ENCODE measurements around the gene FYN.

Gene FYN

DNA sequence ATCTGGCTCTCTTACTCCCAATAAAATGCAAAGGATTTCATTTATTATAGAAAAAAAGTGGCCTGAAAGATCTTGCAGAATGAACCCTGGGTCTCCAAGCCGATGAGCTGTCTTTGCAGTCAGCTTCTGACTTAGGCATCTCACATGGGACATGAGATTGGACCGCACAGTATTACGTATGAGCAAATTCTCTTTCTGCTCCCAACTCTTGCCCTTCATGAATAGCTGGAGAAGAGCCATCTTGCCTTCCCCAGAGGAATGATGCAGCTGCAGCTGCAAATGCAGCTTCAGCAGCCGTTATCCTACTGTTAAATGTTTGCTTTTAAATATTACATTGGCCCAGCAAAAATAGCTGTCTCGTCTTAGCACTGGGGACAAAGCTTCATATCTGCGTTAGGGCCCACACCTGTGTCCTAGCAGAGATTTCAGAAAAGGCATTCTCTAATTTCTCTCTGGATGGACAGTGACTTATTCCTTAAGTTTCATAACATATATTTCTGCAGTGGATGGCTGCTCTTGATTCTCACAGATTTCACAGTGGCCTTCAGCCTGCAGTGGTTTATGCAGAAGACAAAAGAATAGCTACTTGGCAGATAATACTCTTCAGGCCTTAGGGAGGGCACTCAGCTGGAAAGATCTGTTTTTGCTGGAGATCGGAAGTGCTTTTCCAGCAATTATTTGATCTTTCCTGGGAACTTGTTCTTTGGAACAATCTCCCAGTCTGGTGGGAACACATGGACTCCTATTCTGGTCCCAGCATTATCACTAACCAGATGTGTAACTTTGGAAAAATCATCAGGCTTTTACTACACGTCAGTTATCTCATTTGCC lies 129.2 kb downstream of the FYN start:
- DNase-seq: no peak

DNA sequence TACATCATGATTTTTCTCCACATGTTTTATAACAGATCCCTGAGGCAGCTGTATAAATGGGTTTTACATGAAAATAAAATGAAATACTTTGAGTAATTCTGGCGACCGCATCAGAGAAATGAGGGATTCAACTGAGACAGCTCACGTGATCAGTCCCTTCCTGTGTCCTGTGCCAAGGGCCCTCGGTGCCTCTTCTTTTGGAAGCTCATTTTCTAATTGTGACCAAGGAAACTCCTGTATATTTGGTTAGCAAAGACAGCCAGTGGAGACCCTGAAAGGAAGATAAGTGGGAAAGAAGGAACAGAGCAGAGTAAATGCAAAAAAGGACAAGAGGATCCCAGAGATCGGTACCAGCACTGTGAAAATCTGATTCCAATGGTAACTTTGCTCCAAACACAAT lies 129.9 kb downstream of the FYN start:
- no peak for DNase-seq

DNA sequence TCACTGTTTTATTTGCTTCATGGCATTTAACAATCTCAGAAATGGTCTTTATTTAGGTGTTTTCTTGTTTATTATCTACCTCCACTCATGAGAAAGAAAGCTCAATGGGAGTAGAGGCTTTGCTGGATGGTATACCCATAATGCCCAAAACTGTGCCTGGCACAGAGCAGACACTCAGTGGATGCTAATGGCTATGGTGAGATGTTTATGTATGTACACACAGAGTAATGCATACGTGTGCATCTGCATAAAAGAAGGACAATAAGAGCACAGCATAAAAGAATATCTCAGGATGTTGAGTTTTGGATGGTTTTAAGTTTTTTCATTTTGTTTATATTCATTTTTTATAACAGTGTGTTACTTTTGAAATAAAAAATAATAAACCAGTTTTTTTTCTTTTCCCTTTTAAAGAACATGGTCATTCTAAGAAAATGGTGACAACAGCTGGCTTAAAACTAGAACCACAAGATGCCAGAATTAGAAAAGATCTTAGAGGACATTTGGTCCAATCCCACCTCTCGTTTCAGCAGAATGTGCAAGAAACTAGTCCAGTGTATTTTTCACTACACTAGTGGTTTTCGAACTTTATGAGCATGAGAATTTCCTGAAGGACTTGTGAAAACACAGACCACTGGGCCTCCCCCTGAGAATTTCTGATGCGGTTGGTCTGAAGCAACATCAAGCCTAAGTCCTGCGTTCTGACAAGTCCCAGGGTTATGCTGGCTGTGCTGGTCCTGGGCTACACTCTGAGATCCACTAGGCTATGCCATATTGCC lies 131.9 kb downstream of the FYN start:
- DNase-seq: no peak

DNA sequence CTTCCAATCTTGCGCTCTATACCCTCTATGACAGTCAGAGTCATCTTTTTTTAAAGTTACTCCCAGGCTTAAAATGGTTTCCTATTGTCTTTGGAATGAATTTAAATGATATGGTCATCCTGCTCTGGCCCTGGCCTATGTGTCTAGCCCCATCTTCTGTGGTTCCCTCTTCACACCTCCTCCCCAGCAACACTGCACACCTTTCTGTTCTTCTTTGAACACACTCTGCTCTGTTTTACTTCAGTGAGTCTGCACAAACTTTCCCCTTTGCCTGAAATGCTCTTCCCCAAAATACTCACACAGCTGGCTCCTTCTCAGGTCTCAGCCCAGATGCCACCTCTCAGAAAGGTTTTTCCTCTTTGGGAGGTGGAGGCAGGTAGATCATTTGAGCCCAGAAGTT lies 132.7 kb downstream of the FYN start:
- DNase-seq: no peak

DNA sequence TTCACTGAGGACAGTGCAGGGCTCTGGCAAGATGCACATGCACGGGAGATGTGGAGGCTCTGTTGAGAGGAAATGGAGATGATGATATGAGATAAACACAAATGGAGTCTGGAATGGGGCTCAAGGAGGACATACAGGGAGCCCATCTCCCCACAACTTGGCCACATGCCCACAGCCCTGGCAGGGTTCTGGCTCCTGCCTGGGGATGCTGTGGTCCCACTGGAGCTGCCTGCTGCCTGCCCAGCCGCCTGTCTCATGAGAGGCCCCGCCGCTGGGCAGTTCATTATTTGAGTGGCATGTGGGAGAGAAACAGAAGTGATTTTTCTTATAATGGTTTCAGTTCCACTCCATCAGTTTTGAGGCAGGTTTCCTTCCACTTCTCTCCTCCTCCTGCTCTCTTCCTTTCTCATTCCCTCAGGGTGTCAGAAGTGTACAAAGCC lies 134.0 kb downstream of the FYN start:
- DNase-seq: no peak

DNA sequence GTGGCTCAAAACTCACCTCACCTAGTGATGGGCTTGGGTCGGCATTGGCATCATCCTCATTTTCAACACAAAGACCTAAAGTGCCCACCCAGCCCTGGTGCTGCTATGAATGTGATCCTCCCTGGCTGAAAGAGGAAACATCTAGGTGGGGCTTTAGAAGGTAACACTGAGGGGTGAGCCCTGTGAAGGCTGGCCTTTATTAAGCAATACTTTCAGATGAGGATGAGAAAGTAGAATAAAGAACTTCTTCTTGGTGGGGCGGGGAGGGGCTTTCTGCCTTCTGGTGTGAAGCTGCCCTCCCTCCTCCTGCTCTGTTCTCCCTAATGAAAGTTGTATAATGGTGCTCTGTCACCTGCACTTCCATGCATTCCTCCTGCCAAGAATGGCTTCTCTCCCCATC lies 134.6 kb downstream of the FYN start:
- no peak for DNase-seq

DNA sequence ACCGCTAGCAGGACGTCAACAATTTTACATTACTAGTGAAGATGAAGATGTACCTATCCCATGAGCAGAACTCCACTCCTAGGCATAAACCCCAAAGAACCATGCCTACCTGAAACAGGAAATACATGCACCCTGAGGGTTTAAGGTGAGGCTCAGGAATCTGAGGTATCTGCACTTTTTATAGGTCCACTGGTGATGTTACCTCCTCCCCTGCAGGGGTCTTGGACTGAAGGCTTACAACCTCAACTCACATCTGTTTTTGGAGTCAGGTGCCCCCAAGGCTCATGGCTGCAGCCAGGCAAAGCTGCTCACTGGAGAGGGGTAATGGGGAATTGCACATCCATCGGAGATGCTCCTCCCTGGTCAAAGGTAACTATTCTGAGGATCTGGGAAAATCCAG lies 135.1 kb downstream of the FYN start:
- no peak for DNase-seq

DNA sequence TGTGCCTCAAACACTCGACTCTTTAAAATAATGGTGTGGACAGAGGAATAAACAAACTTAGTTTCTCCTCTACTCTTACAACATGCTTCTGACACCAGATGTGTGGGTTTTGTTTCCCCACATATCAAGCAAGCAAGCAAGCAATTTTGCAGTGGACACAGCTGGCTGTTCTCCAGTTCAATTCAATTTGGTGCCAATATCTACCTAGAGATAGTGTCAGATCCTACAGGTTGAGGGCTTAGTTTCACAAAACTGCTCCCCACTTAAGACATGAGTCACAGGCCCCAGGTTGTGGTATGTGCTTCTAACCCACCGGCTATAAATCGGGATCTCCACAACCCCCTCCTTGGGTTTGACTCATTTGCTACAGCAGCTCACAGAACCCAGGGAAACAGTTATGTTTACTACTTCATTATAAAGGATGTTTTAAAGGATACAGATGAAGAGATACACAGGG lies 136.2 kb downstream of the FYN start:
- DNase-seq: peak; percentile 43

DNA sequence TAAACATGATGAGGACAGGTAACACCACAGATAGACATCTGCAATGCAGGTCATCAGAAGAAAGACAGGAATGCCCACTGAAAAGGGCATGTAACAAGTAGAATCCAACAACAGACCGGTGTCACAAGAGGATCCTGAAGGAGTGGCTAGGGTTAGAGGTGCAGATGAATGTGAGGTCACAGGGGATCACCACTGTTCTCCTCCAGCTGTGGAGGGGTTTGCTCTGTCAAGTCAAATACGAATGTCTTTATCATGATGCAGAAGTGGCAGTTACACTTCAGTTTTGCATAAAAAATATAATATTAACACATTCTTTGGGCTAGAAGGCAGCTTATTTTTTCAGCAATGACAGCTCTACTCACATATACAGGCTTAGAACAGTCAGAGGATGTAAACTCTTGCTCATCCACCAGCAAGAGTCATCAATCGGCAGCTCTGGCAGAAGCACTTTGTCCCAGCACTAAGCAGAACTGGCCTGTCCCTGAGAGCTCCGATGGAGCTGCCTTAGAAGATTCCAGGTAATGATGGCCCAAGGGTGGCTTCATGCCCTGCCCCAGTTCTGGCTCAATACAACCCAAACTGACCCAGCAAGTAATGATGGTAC lies 137.1 kb downstream of the FYN start:
- no peak for DNase-seq

DNA sequence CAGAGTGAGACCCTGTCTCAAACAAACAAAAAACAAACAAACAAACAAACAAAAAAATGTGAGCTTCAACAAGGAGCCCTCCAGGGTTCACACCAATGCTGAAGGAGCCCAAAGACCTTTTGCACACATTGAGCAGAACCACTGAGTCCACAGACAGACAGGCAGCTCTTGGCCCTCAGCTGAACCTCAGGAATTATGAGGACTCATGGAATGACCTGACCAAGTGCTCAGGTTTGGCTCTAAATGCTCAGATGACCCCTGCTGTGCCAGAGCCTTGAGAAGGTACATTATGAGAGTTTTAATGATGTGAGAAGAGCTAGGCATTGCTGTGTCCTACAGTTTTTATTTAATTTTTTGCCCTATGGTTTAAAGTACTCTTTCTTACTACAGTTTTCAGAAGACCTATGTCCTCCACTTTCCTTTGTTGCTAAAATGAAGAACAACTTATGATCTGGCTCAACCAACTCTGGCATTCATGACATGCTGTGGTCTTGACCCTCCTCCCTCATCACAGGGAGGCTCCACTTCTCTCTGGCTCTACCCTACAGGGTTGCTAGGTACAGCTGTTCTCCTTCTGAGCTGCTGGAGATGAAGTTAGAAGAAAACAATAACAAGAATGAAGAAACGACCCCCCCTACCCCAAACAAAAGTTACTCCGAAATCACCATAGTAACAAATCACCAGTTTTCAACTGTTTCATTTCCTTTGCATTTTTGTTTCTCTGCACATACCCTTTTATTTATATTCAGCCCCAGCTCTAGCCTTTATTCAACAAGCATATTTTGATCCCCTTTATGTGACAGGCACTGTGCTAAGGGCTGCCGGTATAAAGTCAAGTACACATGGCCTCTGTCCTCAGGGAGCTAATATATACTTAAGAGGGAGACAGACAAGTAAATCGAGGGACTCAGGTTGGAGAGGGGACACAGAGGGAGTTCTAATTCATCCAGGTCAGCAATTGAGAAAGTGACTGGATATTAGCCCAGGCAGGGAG lies 138.9 kb downstream of the FYN start:
- DNase-seq: no peak

DNA sequence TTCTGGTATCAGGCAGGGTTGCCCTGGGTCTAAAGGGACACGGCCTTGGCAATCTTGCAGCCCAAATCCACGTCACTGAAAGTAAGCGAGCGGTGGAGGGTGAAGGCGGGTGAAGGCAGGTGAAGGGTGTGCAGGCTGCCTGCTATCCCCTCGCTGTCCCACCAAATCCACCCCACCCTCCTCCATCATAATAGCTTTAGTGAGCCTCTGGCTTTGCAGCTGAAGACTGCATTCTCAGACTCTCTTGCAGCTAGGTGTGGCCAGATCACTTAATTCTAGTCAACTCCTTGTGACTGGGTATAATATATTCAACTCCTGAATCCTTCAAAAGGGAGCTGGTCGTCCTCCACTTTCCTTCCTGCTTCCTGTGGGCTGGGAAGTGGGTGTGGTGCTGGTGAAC lies 140.9 kb downstream of the FYN start:
- no peak for DNase-seq

DNA sequence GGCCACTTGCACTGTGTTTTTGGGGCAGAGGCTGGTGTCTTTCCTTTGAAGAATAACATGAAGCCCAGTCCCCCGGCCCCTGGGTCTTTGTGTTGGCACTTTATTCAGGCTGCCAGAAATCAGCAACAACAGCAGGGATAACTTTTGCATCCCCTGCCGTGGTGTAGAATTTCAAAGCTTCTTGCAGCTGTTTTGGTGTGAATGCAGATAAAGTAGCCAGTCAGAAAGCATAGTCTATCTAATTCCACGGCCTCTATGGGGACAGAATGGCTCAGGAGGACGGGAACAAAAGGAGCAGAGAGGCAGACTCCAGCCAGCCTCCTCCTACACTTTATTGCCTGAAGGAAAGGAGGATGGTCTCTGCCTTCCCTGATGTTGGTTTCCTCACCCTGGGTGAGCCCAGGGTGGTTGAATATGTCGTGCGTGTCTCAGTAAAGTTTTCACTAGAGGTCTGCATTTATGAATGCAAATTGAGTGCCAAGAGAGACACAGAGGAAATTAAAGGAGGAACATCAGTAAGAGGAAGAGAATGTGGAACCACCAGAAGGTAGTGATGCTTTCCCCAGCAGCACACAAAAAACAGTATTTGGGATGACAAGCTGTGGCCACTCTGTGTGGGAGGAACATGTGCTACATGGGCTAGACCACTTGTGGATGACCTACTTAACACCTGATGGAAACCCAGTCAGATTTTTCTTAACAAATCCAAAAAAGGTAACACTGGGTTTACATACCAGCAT lies 141.6 kb downstream of the FYN start:
- DNase-seq: no peak

DNA sequence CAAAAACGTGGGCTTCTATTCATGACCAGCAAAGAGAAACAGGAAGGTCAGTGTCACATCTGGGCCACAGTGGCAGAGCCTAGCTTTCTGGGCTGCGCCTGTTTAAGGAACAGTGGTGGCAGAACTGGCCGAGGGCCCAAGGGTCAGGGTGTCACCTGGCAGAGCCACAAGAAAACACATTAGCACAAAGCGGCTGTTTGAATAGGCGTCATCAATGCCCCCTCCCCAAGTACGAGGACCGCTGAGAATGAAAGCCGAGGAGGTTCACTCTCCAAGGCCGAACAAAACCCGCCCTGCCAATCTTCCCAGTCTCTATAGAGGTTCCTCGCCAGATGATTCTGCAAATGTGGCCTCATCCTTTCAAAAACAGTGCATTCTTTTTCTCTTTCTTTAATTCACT lies 142.4 kb downstream of the FYN start:
- DNase-seq: no peak

DNA sequence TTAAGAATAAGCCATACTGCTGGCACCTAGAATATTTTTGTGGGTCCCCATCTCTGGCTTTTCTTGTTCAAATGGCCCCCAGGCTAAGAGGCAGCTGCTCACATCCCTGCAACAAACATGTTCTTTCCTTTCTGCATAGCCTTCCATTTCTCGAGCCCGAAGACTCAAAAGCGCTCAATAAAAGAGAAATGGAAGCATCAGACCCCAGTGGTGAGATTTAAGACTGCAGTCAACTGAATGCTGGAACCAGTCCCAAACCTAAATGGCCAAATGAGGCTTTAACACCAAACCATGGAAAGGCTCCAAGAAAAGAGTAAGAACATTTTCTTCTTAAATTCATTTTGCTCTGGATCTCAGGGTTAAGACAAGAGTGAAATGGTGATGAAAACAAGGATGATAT lies 145.4 kb downstream of the FYN start:
- DNase-seq: no peak

DNA sequence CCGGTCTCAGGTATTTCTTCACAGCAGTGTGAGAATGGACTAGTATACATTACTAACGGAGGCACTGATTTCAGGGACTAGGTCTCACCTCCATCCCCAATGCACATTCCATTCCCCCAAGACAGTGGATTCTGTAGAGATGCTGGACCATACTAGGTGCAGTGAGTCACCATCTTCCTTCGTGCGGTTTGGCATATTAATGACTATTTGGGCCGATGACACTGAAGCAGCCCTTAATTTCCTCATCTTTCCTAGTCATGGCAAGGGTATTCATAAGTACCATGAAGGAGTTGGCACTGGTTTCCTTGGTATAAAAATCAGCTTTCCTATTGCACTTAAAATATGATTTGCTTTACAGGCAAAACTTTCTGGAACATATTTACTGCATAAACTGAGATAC lies 146.2 kb downstream of the FYN start:
- no peak for DNase-seq

DNA sequence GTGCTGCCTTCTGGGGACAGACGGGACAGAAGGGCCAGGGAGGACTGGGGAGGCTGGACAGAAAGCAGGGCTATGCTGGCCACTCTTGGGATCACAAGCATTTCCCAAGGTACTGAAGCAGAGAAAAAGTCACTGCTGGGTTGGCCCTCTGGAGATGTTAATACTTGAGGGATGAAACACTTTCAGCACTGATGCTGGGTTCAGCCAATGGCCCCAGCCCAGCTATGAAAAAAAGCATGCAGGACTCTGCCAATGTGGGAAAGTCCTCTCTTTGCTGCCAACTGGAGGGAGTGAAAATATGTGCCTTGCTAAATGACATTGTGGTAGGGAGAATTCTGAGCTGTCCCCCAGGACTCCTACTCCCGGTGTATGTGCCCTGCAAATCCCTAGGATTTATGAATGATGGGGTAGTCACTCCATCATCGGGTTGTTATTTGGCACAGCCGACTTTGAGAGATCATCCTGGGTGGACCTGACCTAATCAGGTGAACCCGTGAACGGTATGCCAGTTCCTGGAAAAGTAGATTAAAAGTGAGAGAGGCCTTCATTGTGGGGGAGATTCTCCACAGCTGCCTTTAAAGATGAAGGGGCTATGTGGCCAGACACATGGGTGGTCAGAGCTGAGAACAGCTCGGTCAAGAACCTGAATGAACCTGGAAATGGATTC lies 147.7 kb downstream of the FYN start:
- DNase-seq: no peak

DNA sequence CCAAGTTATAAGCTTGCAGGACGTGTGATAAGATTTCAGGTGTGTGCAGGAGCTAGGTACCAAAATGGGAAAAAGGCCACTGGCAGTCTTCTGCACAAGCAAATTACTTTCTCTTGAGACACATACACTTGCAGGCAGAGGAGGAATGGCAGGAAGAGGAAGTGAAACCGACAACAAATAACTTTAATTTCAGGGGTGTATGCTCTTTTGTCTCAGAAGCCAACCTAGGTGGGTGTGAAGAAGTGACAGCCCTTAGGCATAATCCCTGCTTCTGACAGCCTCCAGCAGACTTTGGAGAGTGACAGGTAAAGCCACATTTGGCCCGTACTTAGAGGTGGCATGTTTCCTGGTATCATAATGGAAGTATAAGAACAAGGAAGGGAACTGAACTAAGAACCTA lies 148.7 kb downstream of the FYN start:
- no peak for DNase-seq

DNA sequence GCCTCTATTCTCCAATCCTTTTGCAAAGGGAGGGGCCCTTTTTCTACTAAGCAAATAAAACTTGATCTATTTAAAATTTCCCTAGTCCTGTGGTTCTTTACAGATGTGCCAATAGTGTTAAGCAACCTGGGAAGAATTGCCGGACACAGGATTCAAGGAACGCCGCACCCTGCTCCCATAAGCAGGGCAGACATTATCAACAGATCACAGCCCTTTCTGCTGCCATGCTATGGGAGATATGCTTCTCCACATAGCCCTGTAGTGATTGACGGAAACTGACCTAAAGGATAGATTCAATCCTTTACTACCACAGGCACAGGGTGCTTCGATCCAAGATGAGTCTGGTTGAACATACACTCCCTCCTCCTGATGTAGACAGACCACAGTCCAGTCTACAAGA lies 149.2 kb downstream of the FYN start:
- DNase-seq: no peak

DNA sequence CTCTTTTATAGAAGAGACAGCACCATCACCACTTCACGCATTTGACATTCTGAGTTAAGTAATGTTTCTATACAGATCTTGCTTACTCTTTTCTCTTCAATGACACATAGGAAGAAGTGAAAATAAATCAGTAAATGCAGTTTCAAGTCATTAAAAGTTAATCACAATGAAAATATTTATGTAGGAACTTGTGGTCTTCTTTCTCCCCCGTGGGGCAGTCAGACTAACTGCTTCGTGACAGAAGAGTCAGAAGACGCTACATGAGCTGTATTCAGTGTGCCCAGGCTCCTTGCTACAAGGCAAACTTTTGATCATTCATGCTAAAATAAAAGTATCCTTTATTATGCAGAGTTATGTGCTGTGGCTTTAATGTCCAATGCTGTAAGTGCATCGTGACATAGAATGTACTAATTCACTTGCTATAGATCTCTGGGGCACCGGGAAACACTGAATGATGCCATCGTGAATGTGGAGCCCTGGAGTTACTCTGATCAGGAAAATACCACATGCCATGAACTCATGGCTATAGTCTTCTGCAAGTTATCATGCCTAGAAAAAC lies 149.8 kb downstream of the FYN start:
- no peak for DNase-seq

DNA sequence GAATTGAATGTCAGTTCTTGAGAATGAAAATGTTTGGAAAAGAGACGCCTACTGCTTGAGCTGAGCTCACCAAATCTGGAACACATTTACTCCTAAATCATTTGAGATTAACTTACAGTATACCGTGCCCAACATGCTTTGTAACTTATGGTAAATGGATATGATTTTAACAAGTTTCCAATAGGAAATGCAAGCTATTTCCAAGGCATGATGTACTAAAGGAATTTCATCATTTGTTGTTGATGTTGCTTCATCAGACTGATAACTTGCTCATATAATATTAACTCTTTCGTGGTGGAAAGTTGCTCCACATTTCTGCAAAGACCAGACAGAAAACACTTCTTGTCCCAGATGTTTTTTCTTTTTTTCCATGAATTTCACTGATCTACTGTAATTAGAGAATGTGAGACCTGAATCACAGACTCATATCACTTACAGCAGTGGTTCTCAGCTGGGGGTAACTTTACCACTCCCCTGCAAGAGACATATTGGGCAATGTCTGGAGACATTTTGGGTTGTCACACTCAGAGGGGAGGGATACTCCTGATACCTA lies 151.0 kb downstream of the FYN start:
- no peak for DNase-seq

DNA sequence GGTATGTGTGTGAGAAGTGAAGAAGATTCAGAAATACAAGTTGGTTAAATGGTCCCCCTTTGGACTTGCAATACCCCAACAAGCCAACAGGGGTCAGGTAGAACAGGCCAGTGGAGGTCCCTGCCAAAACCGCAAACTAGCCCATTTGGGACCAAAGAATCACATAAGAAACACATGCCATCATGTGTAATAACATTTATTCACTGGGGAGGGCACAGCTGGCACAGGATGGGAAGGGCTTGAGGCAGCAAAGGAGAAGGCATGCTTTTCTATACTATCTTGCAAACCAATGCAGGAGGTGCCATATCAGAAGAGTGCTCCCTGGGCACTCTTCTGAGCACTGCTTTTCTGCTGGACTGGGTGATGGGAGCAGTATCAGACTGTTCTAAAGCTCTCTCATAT lies 151.5 kb downstream of the FYN start:
- peak; percentile 27 for DNase-seq
